HEK293T (cell line): ENCODE data around the gene KASH5.

Experiments used
- ARNT ChIP-seq: fragments of 450-650 bp; IDR thresholded peaks from 2 replicates; pipeline ENCODE4 v1.6.1; 2017; ENCODE audit warnings: mild to moderate bottlenecking
- BHLHE40 ChIP-seq: fragments of 450-650 bp; IDR thresholded peaks from 2 replicates; pipeline ENCODE4 v1.6.1; 2016; ENCODE audit warnings: mild to moderate bottlenecking, moderate library complexity, borderline replicate concordance
- CTBP1 ChIP-seq: fragments of 450-650 bp; IDR thresholded peaks from 2 replicates; pipeline ENCODE4 v1.6.1; 2016; ENCODE audit warnings: borderline replicate concordance
- ELF4 ChIP-seq: fragments of 450-650 bp; IDR thresholded peaks from 2 replicates; pipeline ENCODE4 v1.6.1; 2017; ENCODE audit warnings: antibody characterized with exemption
- FOXM1 ChIP-seq: fragments of 450-650 bp; IDR thresholded peaks from 2 replicates; pipeline ENCODE4 v1.6.1; 2017; ENCODE audit warnings: mild to moderate bottlenecking, borderline replicate concordance
- HDGF ChIP-seq: fragments of 450-650 bp; IDR thresholded peaks from 2 replicates; pipeline ENCODE4 v1.6.1; 2017; ENCODE audit warnings: antibody characterized with exemption, borderline replicate concordance
- LEF1 ChIP-seq: fragments of 450-650 bp; IDR thresholded peaks from 2 replicates; pipeline ENCODE4 v1.6.1; 2017; ENCODE audit warnings: mild to moderate bottlenecking, borderline replicate concordance
- NFRKB ChIP-seq: fragments of 450-650 bp; IDR thresholded peaks from 2 replicates; pipeline ENCODE4 v1.6.1; 2016; ENCODE audit warnings: mild to moderate bottlenecking, moderate library complexity
- SP1 ChIP-seq: fragments of 450-650 bp; IDR thresholded peaks from 2 replicates; pipeline ENCODE4 v1.6.1; 2017
- SUZ12 ChIP-seq: fragments of 450-650 bp; IDR thresholded peaks from 2 replicates; pipeline ENCODE4 v1.6.1; 2016; ENCODE audit warnings: mild to moderate bottlenecking
- TARDBP ChIP-seq: fragments of 450-650 bp; IDR thresholded peaks from 2 replicates; pipeline ENCODE4 v1.6.1; 2016
- ZNF384 ChIP-seq: fragments of 450-650 bp; IDR thresholded peaks from 2 replicates; pipeline ENCODE4 v1.6.1; 2016

GRCh38 chr19:49459388-49459787 is 71.3 kb downstream of the KASH5 start:
- TF ChIP-seq CTBP1, result no peak
- no peak for TF ChIP-seq ELF4
- TF ChIP-seq NFRKB, result no peak
- TF ChIP-seq LEF1, result no peak
- TF ChIP-seq FOXM1, result no peak
- TF ChIP-seq TARDBP, result no peak
- TF ChIP-seq ARNT, result no peak
- no peak for TF ChIP-seq SP1
- TF ChIP-seq HDGF, result no peak
- no peak for TF ChIP-seq ZNF384
- TF ChIP-seq SUZ12, result no peak
- TF ChIP-seq BHLHE40, result no peak
